Measurements from ENCODE around the gene NDUFB2.

GRCh38 chr7:140738280-140738679 lies 41.8 kb downstream of the NDUFB2 start:
- TF ChIP-seq CTCF (IDR thresholded peaks at IDR 0.05) = no peak
- TF ChIP-seq EZH2 (IDR thresholded peaks at IDR 0.05; ENCODE audit: borderline replicate concordance, insufficient read depth, low read depth, low read length, poor library complexity, severe bottlenecking) = no peak
